Right atrium auricular region (tissue), 2 donors: ENCODE measurements around the gene MAGEC1. TPM values are rescaled to one million over a fixed set of nuclear protein-coding genes. Genes with fewer than 3 reads are reported as not detected.

Experiments
- DNase-seq: peaks from one replicate; pipeline ENCODE4 v3.0.0-alpha.2; 2019; ENCODE audit warnings: low spot score
- H3K27ac ChIP-seq, 2 donors: fragments of 200-600 bp; sonication (generic); 1 replicate in 1 of 2; 2 replicates in 1 of 2; pipeline ENCODE4 v1.5.1; 2016 to 2019
- H3K27me3 ChIP-seq, 2 donors: fragments of 200-600 bp; sonication (generic); one replicate each; pipeline versions ENCODE4 v1.5.1 to v1.6.0; 2017 to 2019
- H3K36me3 ChIP-seq: fragments of 200-600 bp; sonication (generic); one replicate; pipeline ENCODE4 v1.5.1; 2016
- H3K4me1 ChIP-seq, 2 donors: fragments of 200-600 bp; sonication (generic); one replicate each; pipeline versions ENCODE4 v1.5.1 to v1.6.0; 2017 to 2019
- H3K4me3 ChIP-seq, 2 donors: fragments of 200-600 bp; sonication (generic); 1 replicate in 1 of 2; 2 replicates in 1 of 2; pipeline ENCODE4 v1.5.1; 2017 to 2019; ENCODE audit warnings: mild to moderate bottlenecking in 1 of 2, moderate library complexity in 1 of 2
- H3K9me3 ChIP-seq, 2 donors: fragments of 200-600 bp; sonication (generic); one replicate each; pipeline ENCODE4 v1.5.1; 2019
- CTCF ChIP-seq, 2 donors: fragments of 200-600 bp; sonication (generic); IDR thresholded peaks; one replicate each; pipeline ENCODE4 v1.5.1; 2019; ENCODE audit warnings: antibody characterized with exemption in 2 of 2
- total RNA-seq, 2 donors: library from RNA; depleted of rRNA; stranded (reverse); fragments of >200 nt; gene quantifications; one replicate each; pipeline ENCODE4 v1.1.0, GENCODE V29; 2016

Gene MAGEC1
- total RNA-seq, 2 donors from 2014 or later = not detected

- H3K36me3 ChIP-seq = no peaks in the 10 kb centered on the region
- no peaks in the 10 kb centered on the region for H3K4me1 ChIP-seq
- no peaks in the 10 kb centered on the region for H3K27me3 ChIP-seq
- no peaks in the 10 kb centered on the region for H3K9me3 ChIP-seq
- no peak overlapping the region for H3K27ac ChIP-seq
- TF ChIP-seq CTCF (IDR thresholded peaks at IDR 0.05) = no peak
- DNase-seq = no peak
- no peak overlapping the region for H3K4me3 ChIP-seq
Measured at GRCh38 chrX:141958675-141959074, 55.0 kb downstream of the MAGEC1 start.

Other genes starting within 250 kb of the MAGEC1 start
- gene SPANXD, start 205.2 kb upstream of the MAGEC1 start, total RNA-seq = not detected
- not detected for gene MAGEC3, start 65.6 kb upstream of the MAGEC1 start, total RNA-seq